Endothelial cell (in vitro differentiated cells): ENCODE results near the gene MRPL17. TPM values are rescaled to one million over a fixed set of nuclear protein-coding genes. Genes with fewer than 3 reads are reported as not detected.

Experiments
- DNase-seq: peaks from one replicate; pipeline ENCODE4 v3.0.0; 2021; ENCODE audit warnings: low spot score
- H3K27ac Mint-ChIP-seq: one replicate; pipeline ENCODE4 v1.8.0; 2021; ENCODE audit warnings: mixed read lengths, inconsistent platforms; ENCODE audit not compliant: unreplicated experiment
- H3K27me3 Mint-ChIP-seq: one replicate; pipeline ENCODE4 v1.8.0; 2021; ENCODE audit warnings: mild to moderate bottlenecking, moderate library complexity, mixed read lengths, inconsistent platforms; ENCODE audit not compliant: unreplicated experiment
- H3K36me3 Mint-ChIP-seq: one replicate; pipeline ENCODE4 v1.8.0; 2021; ENCODE audit warnings: mild to moderate bottlenecking, low read depth, mixed read lengths, inconsistent platforms; ENCODE audit not compliant: unreplicated experiment
- H3K4me1 Mint-ChIP-seq: one replicate; pipeline ENCODE4 v1.8.0; 2021; ENCODE audit warnings: mild to moderate bottlenecking, mixed read lengths, inconsistent platforms; ENCODE audit not compliant: unreplicated experiment
- H3K4me3 Mint-ChIP-seq: one replicate; pipeline ENCODE4 v1.8.0; 2021; ENCODE audit warnings: mild to moderate bottlenecking, mixed read lengths, inconsistent platforms; ENCODE audit not compliant: unreplicated experiment
- H3K9me3 Mint-ChIP-seq: one replicate; pipeline ENCODE4 v1.8.0; 2021; ENCODE audit warnings: mixed read lengths, inconsistent platforms; ENCODE audit not compliant: unreplicated experiment
- long read RNA-seq: library from polyadenylated mRNA; unstranded; transcript quantifications from one replicate; pipeline ENCODE4 v2.0.0, GENCODE V29; 2020; ENCODE audit not compliant: unreplicated experiment
- total RNA-seq: library from RNA; stranded (reverse); fragmentation: NEBNext Ultra II Directional; extraction: Animal tissue kit (Norgen Biotek cat#: 25700); gene quantifications from one replicate; pipeline ENCODE4 v1.2.1, GENCODE V29; 2021; ENCODE audit not compliant: unreplicated experiment
- TF ChIP-seq, protein P1 (sequence below): fragments of 200-600 bp; sonication (generic); IDR thresholded peaks from one replicate; pipeline ENCODE4 v1.5.0; 2021; ENCODE audit warnings: antibody characterized with exemption; ENCODE audit not compliant: unreplicated experiment

The MRPL17 gene
- 44.8 TPM for total RNA-seq
- long read RNA-seq, transcript MRPL17-201 (3 exons, 1,969 nt): major isoform, 22 of 26 reads
- long read RNA-seq, partial matches to known transcripts: 0 of 26 reads
- long read RNA-seq, other reads (novel, unspliced or antisense): 1 of 26 reads

DNA sequence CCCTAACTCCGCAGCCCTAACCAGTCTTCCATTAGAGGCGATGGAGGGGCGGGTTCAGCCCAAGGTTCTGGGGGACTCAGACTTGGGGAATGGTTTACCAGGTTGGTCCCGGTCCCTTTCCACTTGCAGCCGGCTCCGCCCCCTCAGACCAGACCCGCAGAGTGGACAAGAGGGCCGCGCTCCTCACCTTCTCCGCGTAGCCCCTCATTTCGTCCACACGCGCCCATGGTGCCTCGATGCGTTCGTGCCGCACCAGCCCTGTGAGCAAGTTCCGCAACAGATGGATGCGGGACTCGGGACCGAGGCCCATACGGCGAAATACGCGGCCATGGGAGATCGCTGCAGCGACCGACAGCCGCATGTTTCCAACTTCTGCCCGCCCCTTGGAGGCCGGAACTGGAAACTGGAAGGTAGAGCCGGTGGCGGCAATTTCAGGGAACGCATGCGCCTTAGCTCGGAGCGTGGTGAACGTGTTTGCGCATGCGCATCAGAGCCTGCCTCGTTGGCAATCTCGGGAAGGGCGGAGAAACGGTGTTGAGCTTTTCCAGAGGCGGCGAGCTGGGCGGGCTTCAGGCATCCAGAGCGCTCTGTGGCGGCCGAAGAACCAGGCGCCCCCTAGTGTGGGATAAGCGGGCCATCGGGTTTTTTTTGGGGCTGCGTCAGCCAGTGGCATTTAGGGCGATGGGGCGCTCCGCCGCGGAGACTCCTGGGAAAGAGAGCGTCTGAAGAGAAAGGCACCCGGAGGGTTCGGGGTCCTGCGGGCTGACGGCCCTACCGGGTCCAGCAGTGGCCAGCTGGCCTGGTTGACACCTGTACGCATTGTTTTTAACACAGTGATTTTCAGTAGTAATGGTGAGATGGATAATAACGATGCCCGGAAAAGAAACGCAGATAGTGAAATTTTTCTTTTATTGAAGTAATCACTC is at the start of gene MRPL17:
Gene MRPL17 (minus strand): TSS at position 405 of the 926 bp plus-strand sequence. CDS start 44 bp downstream, at position 361.
- Mint-ChIP-seq H3K9me3 (no peaks in the 10 kb centered on the region), H3K4me1 (peaks cover 46% of the 10 kb centered on the region), H3K36me3 (peaks cover 12% of the 10 kb centered on the region), H3K4me3 (peak within 1 kb of the TSS; percentile 99), H3K27me3 (peaks cover 6% of the 10 kb centered on the region), H3K27ac (peak within 1 kb of the TSS; percentile 93)
- TF ChIP-seq, protein P1, sequence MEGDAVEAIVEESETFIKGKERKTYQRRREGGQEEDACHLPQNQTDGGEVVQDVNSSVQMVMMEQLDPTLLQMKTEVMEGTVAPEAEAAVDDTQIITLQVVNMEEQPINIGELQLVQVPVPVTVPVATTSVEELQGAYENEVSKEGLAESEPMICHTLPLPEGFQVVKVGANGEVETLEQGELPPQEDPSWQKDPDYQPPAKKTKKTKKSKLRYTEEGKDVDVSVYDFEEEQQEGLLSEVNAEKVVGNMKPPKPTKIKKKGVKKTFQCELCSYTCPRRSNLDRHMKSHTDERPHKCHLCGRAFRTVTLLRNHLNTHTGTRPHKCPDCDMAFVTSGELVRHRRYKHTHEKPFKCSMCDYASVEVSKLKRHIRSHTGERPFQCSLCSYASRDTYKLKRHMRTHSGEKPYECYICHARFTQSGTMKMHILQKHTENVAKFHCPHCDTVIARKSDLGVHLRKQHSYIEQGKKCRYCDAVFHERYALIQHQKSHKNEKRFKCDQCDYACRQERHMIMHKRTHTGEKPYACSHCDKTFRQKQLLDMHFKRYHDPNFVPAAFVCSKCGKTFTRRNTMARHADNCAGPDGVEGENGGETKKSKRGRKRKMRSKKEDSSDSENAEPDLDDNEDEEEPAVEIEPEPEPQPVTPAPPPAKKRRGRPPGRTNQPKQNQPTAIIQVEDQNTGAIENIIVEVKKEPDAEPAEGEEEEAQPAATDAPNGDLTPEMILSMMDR: peak; percentile 91
- DNase-seq: peak; percentile 99

- peaks cover 3% of the 10 kb centered on the region for H3K36me3 Mint-ChIP-seq
- H3K4me3 Mint-ChIP-seq: no peak overlapping the region
- TF ChIP-seq, protein P1: no peak
- peaks cover 10% of the 10 kb centered on the region for H3K4me1 Mint-ChIP-seq
- peak overlapping the region; percentile 44 for H3K27ac Mint-ChIP-seq
- no peak for DNase-seq
- H3K27me3 Mint-ChIP-seq: no peaks in the 10 kb centered on the region
- no peaks in the 10 kb centered on the region for H3K9me3 Mint-ChIP-seq
These were observed 45.0 kb upstream of the MRPL17 start for GRCh38 chr11:6727971-6728760.

- H3K36me3 Mint-ChIP-seq: peaks cover 9% of the 10 kb centered on the region
- no peak overlapping the region for H3K4me3 Mint-ChIP-seq
- H3K27ac Mint-ChIP-seq: no peak overlapping the region
- H3K27me3 Mint-ChIP-seq: peaks cover 5% of the 10 kb centered on the region
- DNase-seq: no peak
- H3K4me1 Mint-ChIP-seq: peaks cover 26% of the 10 kb centered on the region
- TF ChIP-seq, protein P1: no peak
- no peaks in the 10 kb centered on the region for H3K9me3 Mint-ChIP-seq
These were observed 42.3 kb upstream of the MRPL17 start for GRCh38 chr11:6725386-6725896.

- no peaks in the 10 kb centered on the region for H3K9me3 Mint-ChIP-seq
- H3K4me3 Mint-ChIP-seq: no peak overlapping the region
- H3K4me1 Mint-ChIP-seq: peaks cover 26% of the 10 kb centered on the region
- peaks cover 9% of the 10 kb centered on the region for H3K36me3 Mint-ChIP-seq
- H3K27ac Mint-ChIP-seq: peak overlapping the region; percentile 40
- H3K27me3 Mint-ChIP-seq: peaks cover 6% of the 10 kb centered on the region
- TF ChIP-seq, protein P1: no peak
- DNase-seq: no peak
These were observed 40.9 kb upstream of the MRPL17 start for GRCh38 chr11:6724013-6724412.
